WTC11 (cell line): ENCODE data around the gene NLGN1. TPM values are rescaled to one million over a fixed set of nuclear protein-coding genes. Genes with fewer than 3 reads are reported as not detected.

ENCODE experiments used
- ATAC-seq: fragments of 200-7000 bp; cut with Tn5 transposase; 2 replicates; pipeline ENCODE4 v1.10.0; 2021; ENCODE audit warnings: mild to moderate bottlenecking, moderate library complexity
- CTCF ChIA-PET: fragments of 300-600 bp; sonication (Branson Sonifier 250); formaldehyde crosslinking; loops from one replicate; lab custom pipeline; 2021; ENCODE audit warnings: antibody characterized with exemption; lab: Charles Lee
- POLR2A ChIA-PET: fragments of 350-600 bp; sonication (Branson Sonifier 250); formaldehyde crosslinking; loops from one replicate; lab custom pipeline; 2021; ENCODE audit warnings: antibody characterized with exemption; lab: Charles Lee
- DNase-seq: peaks from one replicate; pipeline ENCODE4 v3.0.0; 2021; ENCODE audit warnings: low spot score
- H3K27ac Mint-ChIP-seq: 2 replicates; pipeline ENCODE4 v1.8.0; 2021; ENCODE audit warnings: mixed read lengths
- H3K27me3 Mint-ChIP-seq: 2 replicates; pipeline ENCODE4 v1.8.0; 2021; ENCODE audit warnings: low read depth, mild to moderate bottlenecking, moderate library complexity, mixed read lengths
- H3K36me3 Mint-ChIP-seq: 2 replicates; pipeline ENCODE4 v1.8.0; 2021; ENCODE audit warnings: mixed read lengths
- H3K4me1 Mint-ChIP-seq: 2 replicates; pipeline ENCODE4 v1.8.0; 2022; ENCODE audit warnings: mixed read lengths
- H3K4me3 Mint-ChIP-seq: 2 replicates; pipeline ENCODE4 v1.8.0; 2021; ENCODE audit warnings: mild to moderate bottlenecking, moderate library complexity, mixed read lengths
- H3K9me3 Mint-ChIP-seq: 2 replicates; pipeline ENCODE4 v1.8.0; 2021; ENCODE audit warnings: mixed read lengths
- ATF1 ChIP-seq: sonication (generic); formaldehyde crosslinking; IDR thresholded peaks from 2 replicates; pipeline ENCODE4 v1.8.1; 2023; ENCODE audit warnings: mild to moderate bottlenecking, moderate library complexity, missing genetic modification reagents
- ELF4 ChIP-seq: sonication (generic); formaldehyde crosslinking; IDR thresholded peaks from 2 replicates; pipeline ENCODE4 v1.8.1; 2022; ENCODE audit warnings: low read depth, mild to moderate bottlenecking, moderate library complexity, missing genetic modification reagents
- FOXP4 ChIP-seq: sonication (generic); formaldehyde crosslinking; IDR thresholded peaks from 2 replicates; pipeline ENCODE4 v1.8.0; 2022; ENCODE audit warnings: mild to moderate bottlenecking, missing genetic modification reagents
- MLX ChIP-seq: sonication (generic); formaldehyde crosslinking; IDR thresholded peaks from 2 replicates; pipeline ENCODE4 v1.8.1; 2023; ENCODE audit warnings: mild to moderate bottlenecking, missing genetic modification reagents, moderate library complexity
- OVOL2 ChIP-seq: fragments of 250-450 bp; sonication (Bioruptor Pico); IDR thresholded peaks from 2 replicates; pipeline ENCODE4 v1.9.0; 2021; ENCODE audit warnings: mild to moderate bottlenecking, borderline replicate concordance
- PRRX2 ChIP-seq: fragments of 250-450 bp; sonication (Bioruptor Pico); IDR thresholded peaks from 2 replicates; pipeline ENCODE4 v1.8.0; 2021; ENCODE audit warnings: mild to moderate bottlenecking
- RELA ChIP-seq: sonication (generic); formaldehyde crosslinking; IDR thresholded peaks from 2 replicates; pipeline ENCODE4 v1.8.1; 2022; ENCODE audit warnings: missing genetic modification reagents, mild to moderate bottlenecking, borderline replicate concordance
- TEAD1 ChIP-seq: sonication (generic); formaldehyde crosslinking; IDR thresholded peaks from 2 replicates; pipeline ENCODE4 v1.8.0; 2022; ENCODE audit warnings: mild to moderate bottlenecking, missing genetic modification reagents
- ZNF219 ChIP-seq: sonication (generic); formaldehyde crosslinking; IDR thresholded peaks from 2 replicates; pipeline ENCODE4 v1.8.0; 2023; ENCODE audit warnings: missing genetic modification reagents, mild to moderate bottlenecking, borderline replicate concordance
- ZNF281 ChIP-seq: sonication (generic); formaldehyde crosslinking; IDR thresholded peaks from 2 replicates; pipeline ENCODE4 v1.8.0; 2023; ENCODE audit warnings: mild to moderate bottlenecking, missing genetic modification reagents
- ZNF512 ChIP-seq: sonication (generic); formaldehyde crosslinking; IDR thresholded peaks from 2 replicates; pipeline ENCODE4 v1.8.1; 2022; ENCODE audit warnings: missing genetic modification reagents, borderline replicate concordance
- ZSCAN18 ChIP-seq: fragments of 250-450 bp; sonication (Bioruptor Pico); IDR thresholded peaks from 2 replicates; pipeline ENCODE4 v2.1.2; 2022; ENCODE audit warnings: mild to moderate bottlenecking, moderate library complexity
- total RNA-seq: library from RNA; stranded (reverse); gene quantifications from 3 replicates; pipeline ENCODE4 v1.2.3, GENCODE V29; 2021

The NLGN1 gene
- total RNA-seq, 1 experiment from 2014 or later, result 12.4 TPM

GRCh38 chr3:173653781-173654180, 256.2 kb downstream of the NLGN1 start (continued):
- TF ChIP-seq MLX (CRISPR knock-in tag), result no peak
- TF ChIP-seq, all 79 proteins: peak for 0

- CTCF ChIA-PET, result no interaction called here
- no peak overlapping the region for H3K27ac Mint-ChIP-seq
- H3K4me1 Mint-ChIP-seq, result peaks cover 21% of the 10 kb centered on the region
- H3K4me3 Mint-ChIP-seq, result no peak overlapping the region
- peaks cover 3% of the 10 kb centered on the region; the same call in 1 of the 2 replicates for H3K36me3 Mint-ChIP-seq
- H3K27me3 Mint-ChIP-seq, result no peaks in the 10 kb centered on the region
- TF ChIP-seq ZNF281 (CRISPR knock-in tag) (no peak), ATF1 (CRISPR knock-in tag) (no peak), RELA (CRISPR knock-in tag) (no peak), ZNF219 (no peak), PRRX2 (CRISPR knock-in tag) (no peak)
- DNase-seq, result no peak
- no peak for ATAC-seq
- peaks cover 4% of the 10 kb centered on the region for H3K9me3 Mint-ChIP-seq
- POLR2A ChIA-PET, result no interaction called here
Measured at GRCh38 chr3:173659972-173660371, 262.4 kb downstream of the NLGN1 start.

- DNase-seq, result no peak
- CTCF ChIA-PET, result no interaction called here
- H3K4me3 Mint-ChIP-seq, result no peak overlapping the region
- peaks cover 21% of the 10 kb centered on the region for H3K4me1 Mint-ChIP-seq
- no peak overlapping the region for H3K27ac Mint-ChIP-seq
- H3K9me3 Mint-ChIP-seq, result peaks cover 1% of the 10 kb centered on the region
- TF ChIP-seq OVOL2, result no peak
- TF ChIP-seq ELF4 (CRISPR knock-in tag), result no peak
- TF ChIP-seq RELA (CRISPR knock-in tag), result no peak
- TF ChIP-seq ZNF512, result no peak
- no peak for TF ChIP-seq FOXP4
- TF ChIP-seq TEAD1, result no peak
- TF ChIP-seq ZSCAN18 (CRISPR knock-in tag), result no peak
- TF ChIP-seq, all 79 proteins: peak for 0
- Mint-ChIP-seq H3K27me3 (no peaks in the 10 kb centered on the region), H3K36me3 (0 out of 2 replicates have a peak, but pooled peaks cover under 1% of the 10 kb centered on the region)
- POLR2A ChIA-PET, result no interaction called here
- no peak for ATAC-seq
Measured at GRCh38 chr3:173660645-173661299, 263.2 kb downstream of the NLGN1 start.
